Vagina (tissue), 2 donors: ENCODE data around the gene PDE2A.

Experiments
- CTCF ChIP-seq, 3 experiments: fragments of 450-650 bp in 2 of 3; fragments of 200-600 bp in 1 of 3; sonication (generic) in 1 of 3; IDR thresholded peaks; one replicate each; pipeline ENCODE4 v1.5.1; 2017 to 2019; ENCODE audit warnings: antibody characterized with exemption in 3 of 3, mild to moderate bottlenecking in 2 of 3, moderate library complexity in 2 of 3
- POLR2A ChIP-seq, 2 donors: fragments of 450-650 bp; IDR thresholded peaks; one replicate each; pipeline ENCODE4 v1.6.1; 2017; ENCODE audit warnings: antibody characterized with exemption in 2 of 2, mild to moderate bottlenecking in 2 of 2, moderate library complexity in 2 of 2
- POLR2AphosphoS5 ChIP-seq, 2 donors: sonication (generic); formaldehyde crosslinking; IDR thresholded peaks; one replicate each; pipeline ENCODE4 v1.9.0; 2017; ENCODE audit warnings: antibody characterized with exemption in 2 of 2, mild to moderate bottlenecking in 2 of 2, low read depth in 1 of 2; ENCODE audit not compliant: insufficient read depth in 1 of 2

- no peak for TF ChIP-seq POLR2AphosphoS5 (IDR thresholded peaks at IDR 0.05; ENCODE audit: insufficient read depth in 1 of 2, low read depth in 1 of 2)
- no peak for TF ChIP-seq CTCF (IDR thresholded peaks at IDR 0.05)
- TF ChIP-seq POLR2A (IDR thresholded peaks at IDR 0.05): no peak
Measured at GRCh38 chr11:72649215-72649976, 24.8 kb downstream of the PDE2A start.
